NCI-H526 treated with DMSO at 0.1 percent for 48 hours (cell line): Measurements from ENCODE around the gene SIGMAR1.

ENCODE experiments used
- DNase-seq: peaks from one replicate; lab custom pipeline; 2025; lab: John Stamatoyannopoulos, UW

SIGMAR1 gene

DNA sequence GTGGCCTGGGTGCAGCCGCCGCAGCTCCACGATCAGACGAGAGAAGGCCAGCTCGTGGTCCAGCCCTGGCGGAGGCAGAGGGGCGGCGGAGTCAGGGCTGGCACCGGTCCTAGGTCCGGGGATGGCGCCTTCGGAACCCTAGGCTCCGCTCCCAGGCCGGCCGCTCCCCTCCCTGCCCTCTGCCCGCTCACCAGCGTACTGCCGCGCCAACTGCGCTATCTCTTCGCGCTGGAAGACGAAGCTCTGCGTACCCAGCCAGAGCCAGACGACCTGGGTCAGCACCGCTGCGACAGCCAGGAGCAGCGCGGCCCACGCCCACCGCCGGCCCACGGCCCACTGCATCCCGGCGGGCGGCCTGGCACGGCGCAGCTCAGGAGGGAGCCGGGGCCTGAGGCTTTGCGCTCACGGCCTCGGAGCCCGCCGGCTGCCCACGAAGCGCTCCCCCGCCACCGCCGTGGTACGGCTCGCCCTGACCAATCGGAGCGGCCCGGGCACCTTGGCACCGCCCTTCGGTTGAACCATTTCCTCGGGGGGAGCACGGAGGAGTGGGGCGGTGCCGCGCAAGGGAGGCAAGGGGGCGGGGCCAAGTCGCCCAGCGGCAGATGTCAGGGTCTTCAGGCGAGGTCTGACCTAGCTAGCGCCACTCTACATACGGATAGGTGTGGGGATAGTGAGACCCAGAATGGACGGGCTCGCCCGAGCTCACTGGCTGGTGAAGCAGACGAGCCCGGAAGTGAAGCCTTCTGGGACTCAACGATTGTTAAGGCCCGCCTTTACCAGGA is at the start of gene SIGMAR1:
SIGMAR1 (minus strand) TSS at position 432 of the 782 bp plus-strand sequence; CDS start at position 342, 90 bp downstream.
- peak; percentile 83 for DNase-seq

DNA sequence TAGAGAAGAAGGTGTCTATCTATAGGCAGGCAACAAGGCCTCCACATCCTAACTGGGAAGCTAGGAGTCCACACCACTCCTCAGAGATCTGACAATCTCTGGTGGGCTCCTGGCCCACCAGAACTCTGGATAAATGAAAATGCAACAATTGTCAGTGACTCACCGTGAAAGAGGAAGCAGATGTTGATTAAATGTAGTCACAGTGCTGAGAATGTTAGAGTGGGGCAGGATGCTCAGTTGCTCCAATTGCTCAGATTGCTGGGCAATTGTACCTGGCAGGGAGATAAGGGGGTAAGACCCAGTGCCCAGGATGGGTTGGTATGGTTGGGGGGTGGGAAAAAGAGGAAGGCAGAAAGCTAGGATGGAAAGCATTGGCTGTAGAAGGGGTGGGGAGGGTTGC is 49.1 kb upstream of the SIGMAR1 start:
- no peak for DNase-seq

DNA sequence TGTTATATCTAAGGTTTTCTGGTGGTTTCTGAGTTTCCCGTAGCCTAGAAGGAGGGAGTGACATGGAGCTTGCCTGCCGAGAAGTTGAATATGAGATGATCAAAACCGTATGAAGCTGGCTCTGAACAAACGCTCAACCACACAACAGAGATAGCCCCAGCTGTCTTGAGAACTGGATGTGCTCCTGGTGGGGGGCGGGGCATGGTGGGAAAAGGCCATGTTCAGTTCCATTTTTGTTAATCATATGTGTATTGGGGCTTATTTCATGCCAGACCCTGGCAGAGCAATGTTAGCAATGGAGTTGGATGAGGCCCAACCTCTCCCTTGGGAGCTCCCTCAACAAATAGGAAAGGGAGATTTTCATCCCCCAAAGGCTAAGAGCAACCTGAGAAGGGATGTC is 48.6 kb upstream of the SIGMAR1 start:
- no peak for DNase-seq

DNA sequence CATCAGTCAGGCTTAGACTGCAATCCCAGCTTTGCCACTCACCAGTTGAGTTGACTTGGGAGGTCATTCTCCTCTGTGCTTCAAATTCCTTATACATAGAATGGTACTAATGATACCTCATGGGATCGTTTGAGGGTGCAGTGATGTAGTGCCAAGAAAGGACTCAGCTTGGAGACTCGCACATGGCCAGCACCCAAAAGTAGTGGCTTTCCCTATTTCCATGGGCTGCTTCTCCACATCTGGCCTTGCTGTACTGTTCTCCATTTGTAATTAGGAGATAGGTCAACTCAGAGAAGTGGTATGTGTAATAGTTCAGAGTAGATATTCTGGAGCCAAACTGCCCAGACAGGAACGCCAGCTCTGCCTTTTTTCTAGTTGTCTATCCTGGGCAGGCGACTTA is 48.0 kb upstream of the SIGMAR1 start:
- no peak for DNase-seq

DNA sequence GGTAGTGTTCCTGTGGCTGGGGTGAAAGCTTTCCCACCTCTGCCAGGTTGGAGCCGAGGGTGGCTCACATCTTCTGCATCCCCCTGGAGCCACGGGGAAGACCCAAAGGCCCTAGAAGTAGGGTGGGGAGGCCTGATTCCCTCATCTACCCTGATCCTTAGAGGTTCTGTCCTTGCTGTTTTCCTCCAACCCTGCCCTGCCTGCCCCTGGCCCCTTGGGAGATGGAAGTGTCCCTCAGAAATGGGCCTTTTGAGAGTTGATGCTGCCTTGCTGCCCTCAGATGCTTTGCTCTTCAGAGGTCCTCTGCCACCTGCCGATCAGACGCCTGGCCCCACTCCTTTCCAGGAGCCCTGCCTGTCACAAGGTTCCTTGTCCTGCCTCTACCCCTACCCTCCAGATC is 47.2 kb upstream of the SIGMAR1 start:
- DNase-seq: no peak

DNA sequence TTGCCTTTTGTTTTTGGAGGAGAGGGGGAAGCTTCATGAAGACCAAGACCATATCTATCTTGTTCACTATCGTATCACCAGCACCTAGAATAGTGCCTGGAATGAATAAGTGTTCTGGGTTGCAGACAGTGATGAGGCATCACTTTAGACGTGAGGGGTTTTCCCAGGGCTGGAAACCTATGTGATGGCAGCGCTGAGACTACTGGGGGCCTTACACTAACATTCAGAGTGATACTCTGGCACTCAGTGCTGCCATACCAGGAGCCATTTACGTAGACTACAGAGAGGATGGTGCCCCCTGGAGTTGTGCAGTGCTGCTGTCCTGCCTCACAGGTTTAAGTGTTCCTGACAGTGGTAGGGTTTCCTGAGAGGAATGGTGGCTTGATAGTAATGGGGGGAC is 46.6 kb upstream of the SIGMAR1 start:
- DNase-seq: no peak

DNA sequence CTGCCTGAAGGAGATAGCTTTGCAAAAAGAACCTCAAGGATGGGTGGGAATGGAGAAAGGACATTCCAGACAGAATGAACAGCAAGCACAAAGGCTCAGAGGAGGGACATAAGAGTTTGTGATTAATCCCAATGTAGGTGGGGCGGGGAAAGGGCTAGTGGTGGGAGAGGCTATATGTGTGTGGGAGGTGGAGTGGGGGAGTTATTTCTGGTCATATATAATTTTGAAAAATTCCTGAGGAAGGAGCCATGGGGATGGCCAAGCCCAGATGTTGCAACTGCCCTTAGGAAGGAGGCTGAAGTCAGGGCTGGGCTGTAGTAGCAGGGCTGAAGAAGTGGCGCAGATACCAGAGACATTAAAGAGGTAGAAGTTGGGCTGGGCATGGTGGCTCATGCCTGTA is 38.3 kb upstream of the SIGMAR1 start:
- DNase-seq: no peak

DNA sequence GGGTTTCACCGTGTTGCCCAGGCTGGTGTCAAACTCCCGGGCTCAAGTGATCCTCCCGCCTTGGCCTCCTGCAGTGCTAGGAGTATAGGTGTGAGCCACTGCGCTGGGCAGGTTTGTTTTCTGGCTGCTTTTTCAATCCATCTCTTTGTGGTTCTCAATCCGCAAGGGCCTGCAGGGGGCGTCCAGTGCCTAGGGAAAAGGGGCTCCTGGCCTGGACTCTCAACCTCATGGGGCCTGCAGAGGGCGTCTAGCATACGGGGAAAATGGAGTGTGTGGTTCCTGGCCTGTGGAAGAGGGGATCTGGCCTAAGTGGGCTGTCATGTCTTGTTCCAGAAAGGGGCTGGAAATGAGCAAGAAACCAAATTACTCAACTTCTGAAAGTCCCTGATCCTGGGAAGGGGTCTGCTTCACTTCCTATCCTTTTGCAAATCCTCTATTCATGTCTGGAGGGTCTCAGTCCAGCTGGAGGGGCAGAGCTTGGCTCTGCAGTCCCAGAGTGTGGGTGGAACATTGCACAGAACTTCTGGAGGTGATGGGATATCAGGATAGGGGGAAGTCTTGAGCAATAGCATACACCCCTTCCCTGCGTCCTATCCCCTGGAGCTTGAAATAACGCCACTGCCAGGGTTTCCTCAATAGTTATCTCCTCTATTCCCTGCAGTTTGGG is 37.6 kb upstream of the SIGMAR1 start:
- DNase-seq: peak; percentile 25

DNA sequence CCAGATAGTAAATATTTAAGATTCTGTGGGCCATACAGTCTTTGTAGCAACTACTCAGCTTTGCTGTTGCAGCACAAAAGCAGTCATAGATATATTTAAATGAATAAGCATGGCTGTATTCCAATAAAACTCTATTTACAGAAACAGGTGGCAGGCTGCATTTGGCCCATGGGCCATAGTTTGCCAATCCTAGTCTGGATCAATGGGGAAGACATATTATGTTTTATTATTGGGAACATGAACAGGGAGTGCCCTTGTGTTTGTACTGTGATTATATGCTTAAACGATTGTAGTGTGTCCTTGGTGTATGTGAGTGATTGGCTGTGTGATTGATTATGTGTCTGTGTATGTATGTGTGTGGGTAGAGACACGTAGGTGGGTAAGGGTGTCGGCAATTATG is 36.9 kb upstream of the SIGMAR1 start:
- no peak for DNase-seq

DNA sequence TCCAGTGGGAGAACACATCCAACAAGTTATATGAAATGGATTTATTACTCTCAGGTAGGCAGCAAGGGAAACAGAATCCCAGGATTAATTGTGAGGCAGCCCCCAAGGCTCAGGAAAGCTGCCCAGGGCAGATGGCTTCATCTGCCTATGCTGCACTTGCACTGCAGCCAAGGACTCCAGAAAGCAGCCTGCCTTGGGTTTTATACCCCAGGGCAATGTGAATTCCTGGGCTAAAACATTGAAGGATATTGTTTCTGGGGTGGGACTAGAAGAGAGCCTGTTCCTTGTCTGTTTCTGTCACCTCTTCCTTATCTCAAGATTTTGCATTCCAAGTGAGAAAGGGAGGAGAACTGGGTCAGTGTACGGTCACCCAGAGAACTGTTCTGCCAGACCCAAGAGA is 33.7 kb upstream of the SIGMAR1 start:
- no peak for DNase-seq

DNA sequence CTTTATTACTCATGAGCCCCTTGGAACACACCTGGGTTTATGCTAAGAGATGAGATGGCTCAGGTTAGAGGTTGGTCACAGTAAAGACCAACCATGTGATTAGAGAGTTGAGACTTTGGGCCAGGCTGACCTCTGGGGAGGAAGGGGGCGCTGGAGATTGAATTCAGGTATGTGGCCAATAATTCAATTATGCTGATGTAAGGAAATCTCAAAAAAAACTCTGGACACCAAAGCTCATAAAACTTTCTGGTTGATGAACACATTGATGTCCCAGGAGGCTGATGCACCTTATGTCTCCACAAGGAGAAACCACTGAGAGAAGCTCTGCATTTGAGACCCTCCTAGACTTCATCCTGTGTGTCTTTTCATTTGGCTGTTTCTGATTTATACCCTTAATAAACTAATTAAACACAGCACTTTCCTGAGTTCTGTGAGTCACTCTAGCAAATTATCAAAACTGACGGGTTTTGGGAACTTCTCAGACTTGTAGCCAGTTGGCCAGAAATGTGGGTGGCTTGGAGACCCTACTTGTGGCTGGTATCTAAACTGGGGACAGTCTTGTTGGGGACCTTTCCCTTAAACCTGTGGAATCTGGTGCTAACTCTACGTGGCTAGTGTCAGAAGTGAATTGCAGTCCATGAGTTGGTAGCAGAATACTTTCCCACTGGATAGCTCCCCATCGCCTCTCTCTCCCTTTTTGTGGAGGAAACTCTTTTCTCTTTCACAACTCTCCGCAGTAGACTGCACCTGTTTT is 32.4 kb upstream of the SIGMAR1 start:
- DNase-seq: no peak

DNA sequence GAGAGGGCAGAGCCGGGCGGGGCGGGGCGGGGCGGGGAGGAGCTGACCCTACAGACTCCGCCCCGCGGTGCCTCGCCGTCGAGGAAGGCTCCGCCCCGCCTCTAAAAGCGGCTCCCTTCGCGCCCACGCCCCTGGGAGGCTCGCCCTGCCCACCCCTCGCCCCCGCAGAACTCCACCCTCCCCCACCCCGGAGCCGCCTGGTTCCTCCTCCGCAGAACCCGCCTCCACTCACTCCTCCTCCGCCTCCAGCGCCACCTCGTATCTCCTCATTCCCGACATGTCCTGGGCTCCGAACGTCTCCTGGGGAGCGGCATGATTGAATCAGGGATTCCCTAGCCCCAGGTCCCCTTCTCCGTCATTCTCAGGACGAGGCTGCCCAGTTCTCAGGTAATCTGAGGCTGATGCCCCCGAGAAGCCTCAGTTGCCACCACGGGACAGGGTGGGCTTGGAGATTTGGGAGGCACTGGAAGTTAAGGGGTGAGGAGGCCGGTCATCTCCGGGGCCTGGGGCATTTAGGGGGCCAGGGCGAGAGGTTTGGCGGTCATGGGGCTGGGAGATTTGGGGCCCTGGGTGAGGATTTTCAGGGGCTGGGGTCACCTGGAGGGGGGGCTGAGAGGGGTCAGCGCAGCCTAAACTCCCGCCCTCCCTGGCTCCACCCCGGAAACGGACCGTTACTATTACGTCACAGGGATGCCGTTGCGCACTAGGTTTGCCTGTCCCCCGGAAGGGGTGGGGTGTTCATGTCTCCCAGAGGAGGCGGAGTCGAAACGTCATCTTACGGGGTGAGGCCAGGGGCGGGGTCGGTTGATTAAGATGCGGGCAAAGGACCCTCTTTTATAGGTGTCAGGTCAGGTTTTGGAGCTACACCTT is 28.0 kb upstream of the SIGMAR1 start:
- DNase-seq: peak; percentile 76

DNA sequence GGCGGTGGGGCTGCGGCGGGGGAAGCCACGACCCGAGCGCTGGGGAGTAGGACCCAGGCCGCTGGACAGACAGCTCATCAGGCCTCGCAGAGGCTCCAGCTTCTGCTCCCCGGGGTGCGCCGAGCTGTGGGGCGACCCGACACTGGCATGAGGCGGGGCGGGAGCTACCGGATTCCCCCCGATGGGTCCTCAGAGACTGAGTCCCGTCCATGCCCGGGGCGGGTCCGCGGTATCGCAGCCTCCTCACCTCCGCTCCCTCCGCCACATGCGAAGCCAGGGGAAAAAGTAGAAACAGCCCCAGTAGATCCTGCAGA is 27.4 kb upstream of the SIGMAR1 start:
- DNase-seq: no peak

DNA sequence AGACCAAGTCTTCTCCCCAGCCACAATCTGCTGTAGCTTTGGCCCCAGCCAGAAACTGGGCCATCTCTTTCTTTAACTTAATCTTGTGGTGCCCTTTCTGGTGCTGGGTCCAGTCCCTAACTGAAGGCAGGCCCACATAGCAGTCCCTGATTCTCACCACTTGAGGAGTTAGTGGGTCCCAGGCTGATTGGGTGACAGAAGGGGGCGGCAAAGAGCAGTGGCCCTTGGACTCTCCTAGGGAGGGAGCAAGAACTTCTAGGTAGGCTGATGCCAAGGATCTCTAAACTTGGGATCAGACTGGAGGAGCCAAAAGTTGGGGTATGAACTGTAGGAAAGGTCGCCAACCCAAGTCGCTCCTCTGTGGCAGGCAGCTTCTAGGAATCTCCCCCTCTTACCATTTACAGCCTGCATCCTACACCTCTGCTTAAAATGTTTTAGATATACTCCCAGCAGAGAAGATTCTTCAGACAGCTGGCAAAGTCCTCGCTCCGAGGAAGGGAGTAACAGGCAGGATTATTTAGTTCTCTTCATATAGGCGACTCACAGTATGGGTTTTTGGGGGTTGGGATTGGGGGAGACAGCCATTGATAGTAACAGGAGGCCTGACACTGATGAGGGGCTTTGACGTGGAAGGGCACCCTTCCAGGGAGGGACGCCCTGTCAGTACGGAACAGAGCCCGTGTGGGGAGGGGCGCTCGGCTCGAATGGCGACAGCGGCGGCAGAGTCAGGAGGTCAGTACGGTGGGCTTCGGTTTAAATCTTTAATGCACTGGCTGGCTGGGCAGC is 26.9 kb upstream of the SIGMAR1 start:
- DNase-seq: peak; percentile 39

DNA sequence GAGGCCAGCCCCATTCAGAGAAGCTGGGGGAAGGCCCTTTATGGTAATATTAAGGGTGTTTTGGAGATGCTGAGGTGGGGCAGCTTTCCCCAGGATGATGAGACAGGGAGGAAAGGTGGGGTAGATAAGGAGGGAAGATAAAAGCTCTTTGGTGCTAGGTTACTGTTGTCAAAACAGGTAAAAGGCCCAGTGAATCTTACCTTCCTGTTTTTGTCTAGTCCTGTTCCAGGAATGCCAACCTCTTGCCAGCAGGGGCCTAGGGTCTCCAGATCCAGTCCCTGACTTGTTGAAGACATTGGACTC is 25.7 kb upstream of the SIGMAR1 start:
- no peak for DNase-seq

DNA sequence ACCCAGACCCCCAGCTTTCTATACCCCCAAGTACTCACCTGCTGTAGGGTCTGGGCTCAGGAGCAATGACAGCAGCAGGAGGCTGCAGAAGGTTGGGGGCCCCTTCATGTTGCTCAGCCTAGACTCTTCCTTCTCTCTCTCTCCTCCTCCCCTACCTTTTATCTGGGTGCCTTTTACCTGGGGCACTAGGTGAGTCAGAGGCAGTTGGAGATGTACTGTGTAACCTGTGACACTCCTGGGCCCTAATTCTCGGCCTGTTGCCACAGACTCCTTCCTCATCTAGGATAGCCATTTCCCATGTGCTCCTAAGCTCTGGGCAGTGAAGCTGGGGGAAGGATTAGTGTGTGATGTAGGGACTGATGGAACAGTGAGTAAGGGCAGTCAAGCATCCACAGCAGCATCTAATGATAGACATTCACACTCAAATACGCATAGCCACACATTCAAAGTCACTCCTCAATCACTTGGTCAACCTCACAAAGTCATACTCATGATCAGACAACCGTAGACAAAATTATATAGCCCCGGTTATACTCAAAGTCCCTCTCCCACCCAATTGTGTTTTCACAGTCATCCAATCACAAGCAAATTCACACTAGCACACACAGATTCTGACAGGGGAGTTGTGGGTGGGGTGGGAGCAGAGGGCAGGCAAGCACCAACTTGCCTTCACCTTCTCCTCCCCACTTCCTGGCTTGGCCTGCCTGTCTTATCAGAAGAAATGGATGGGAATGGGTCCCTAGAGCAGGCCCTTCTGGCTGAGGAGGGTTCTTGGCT is 25.1 kb upstream of the SIGMAR1 start, which contains the start of gene CCL27:
CCL27 (minus strand) TSS at position 132 of the 777 bp plus-strand sequence; CDS start at position 108, 24 bp downstream.
- no peak for DNase-seq

DNA sequence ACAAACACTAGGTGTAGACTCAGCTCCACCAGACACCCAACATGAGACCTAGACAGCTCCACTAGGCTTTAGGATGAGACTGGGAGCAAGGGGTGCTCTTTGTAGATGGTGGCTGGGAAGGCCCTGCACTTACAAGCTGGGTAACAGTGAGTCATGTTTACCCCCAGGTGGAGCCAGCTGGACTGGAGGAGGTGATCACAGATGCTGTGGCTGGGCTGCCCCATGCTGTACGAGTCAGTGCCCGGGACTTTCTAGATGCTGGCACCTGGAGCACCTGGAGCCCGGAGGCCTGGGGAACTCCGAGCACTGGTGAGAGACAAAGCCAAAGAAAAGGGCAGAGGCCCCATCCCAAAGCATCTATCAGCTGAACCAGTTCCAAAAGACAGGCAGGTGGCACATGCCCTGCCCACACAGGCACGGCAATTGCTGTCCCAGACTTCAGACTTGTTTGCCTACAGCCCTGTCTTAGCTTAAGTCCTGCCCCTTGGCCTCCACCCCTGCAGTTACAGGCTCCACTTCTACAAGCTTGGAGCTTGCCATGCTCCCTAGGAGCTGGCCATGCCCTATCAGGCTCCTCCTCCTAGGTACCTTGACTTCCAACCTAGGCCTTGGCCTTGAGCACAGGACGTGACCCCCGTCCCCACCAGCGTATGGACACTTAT is 22.1 kb upstream of the SIGMAR1 start:
- no peak for DNase-seq

DNA sequence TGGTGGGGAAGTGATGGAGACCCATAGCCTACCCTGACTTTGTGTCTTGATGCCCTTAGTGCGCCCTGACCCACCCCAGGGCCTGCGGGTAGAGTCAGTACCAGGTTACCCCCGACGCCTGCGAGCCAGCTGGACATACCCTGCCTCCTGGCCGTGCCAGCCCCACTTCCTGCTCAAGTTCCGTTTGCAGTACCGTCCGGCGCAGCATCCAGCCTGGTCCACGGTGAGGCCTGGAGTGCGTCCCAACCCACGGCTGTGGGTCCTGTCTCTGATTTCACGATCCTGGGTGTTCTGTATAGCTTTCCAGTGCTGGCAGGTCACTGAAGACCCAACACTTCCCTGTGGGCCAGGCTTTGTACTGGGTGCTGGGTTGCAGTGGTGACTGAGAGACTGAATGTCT is 20.9 kb upstream of the SIGMAR1 start:
- DNase-seq: no peak

DNA sequence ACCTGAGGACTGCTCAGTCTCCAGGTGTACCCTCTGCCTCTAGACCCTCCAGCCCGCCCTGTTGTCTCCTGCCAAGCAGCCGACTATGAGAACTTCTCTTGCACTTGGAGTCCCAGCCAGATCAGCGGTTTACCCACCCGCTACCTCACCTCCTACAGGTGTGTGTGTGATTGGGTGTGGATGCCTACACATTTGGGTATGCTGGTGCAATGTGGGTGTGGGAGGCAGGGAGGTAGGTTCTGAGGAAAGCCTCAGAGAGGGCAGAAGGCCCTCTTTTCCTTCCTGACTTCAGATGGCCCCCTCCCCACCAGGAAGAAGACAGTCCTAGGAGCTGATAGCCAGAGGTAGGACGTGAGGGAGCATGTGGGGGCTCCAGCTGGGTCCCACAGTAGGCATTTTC is 19.4 kb upstream of the SIGMAR1 start:
- DNase-seq: no peak

DNA sequence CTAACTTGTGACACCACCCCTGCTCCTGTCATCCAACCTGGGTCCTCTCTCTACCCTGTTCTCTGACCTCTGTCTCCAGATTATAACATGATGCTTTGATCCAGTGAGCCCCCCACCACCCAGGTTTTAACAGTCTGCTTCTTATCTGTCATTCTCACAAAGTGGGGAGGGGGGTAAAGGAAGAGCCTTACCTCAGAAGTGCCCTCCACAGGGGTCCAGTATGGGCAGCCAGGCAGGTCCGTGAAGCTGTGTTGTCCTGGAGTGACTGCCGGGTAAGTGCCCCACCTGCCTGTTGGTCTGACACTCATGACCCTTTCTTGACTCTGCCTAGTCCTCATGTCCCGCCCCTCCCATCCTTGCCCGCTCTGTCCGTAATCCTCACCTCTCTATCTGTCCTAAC is 17.8 kb upstream of the SIGMAR1 start:
- no peak for DNase-seq
